GDM1 (cell line): Measurements from ENCODE around the gene DEUP1.

Source experiments
- DNase-seq: peaks from one replicate; lab custom pipeline; 2025; lab: John Stamatoyannopoulos, UW

Gene DEUP1

GRCh38 chr11:93480256-93480655 is 149.7 kb downstream of the DEUP1 start:
- no peak for DNase-seq

GRCh38 chr11:93480756-93481155 is 150.2 kb downstream of the DEUP1 start:
- DNase-seq = no peak

GRCh38 chr11:93481279-93481678 is 150.7 kb downstream of the DEUP1 start:
- DNase-seq = no peak

- no peak for DNase-seq
Measured at GRCh38 chr11:93481696-93482095, 151.2 kb downstream of the DEUP1 start.

GRCh38 chr11:93482556-93482955 is 152.0 kb downstream of the DEUP1 start:
- no peak for DNase-seq

GRCh38 chr11:93484716-93485115 is 154.2 kb downstream of the DEUP1 start:
- no peak for DNase-seq

GRCh38 chr11:93485983-93486382 is 155.4 kb downstream of the DEUP1 start:
- no peak for DNase-seq

- DNase-seq = no peak
Measured at GRCh38 chr11:93487032-93487483, 156.5 kb downstream of the DEUP1 start.
